Stomach (tissue), 4 donors: ENCODE data around the gene EML6.

Experiments used
- CTCF ChIP-seq, 7 experiments: fragments of 450-650 bp in 4 of 7; fragments of 200-600 bp in 3 of 7; sonication (generic) in 3 of 7; IDR thresholded peaks; one replicate each; pipeline ENCODE4 v1.5.1; 2016 to 2019; ENCODE audit warnings: antibody characterized with exemption in 7 of 7, control low read depth in 2 of 7, mild to moderate bottlenecking in 1 of 7
- POLR2A ChIP-seq, 4 donors: fragments of 450-650 bp; IDR thresholded peaks; one replicate each; pipeline ENCODE4 v1.6.1; 2016; ENCODE audit warnings: antibody characterized with exemption in 4 of 4, control low read depth in 2 of 4, mild to moderate bottlenecking in 1 of 4, moderate library complexity in 1 of 4
- POLR2AphosphoS5 ChIP-seq, 3 donors: sonication (generic); formaldehyde crosslinking; IDR thresholded peaks; one replicate each; pipeline ENCODE4 v1.6.1; 2016; ENCODE audit warnings: antibody characterized with exemption in 3 of 3

GRCh38 chr2:54907663-54908062 is 184.2 kb downstream of the EML6 start:
- TF ChIP-seq CTCF (IDR thresholded peaks at IDR 0.05) (no peak), POLR2AphosphoS5 (IDR thresholded peaks at IDR 0.05) (no peak), POLR2A (IDR thresholded peaks at IDR 0.05) (no peak)
